Type B pancreatic cell (in vitro differentiated cells): Measurements from ENCODE around the gene MFAP5. TPM values are rescaled to one million over a fixed set of nuclear protein-coding genes. Genes with fewer than 3 reads are reported as not detected.
"Not testable (repeated sequence)": the region's sequence is repeated elsewhere in the genome, so short reads cannot be mapped to it uniquely, and the experiment has no call there.

Experiments used
- DNase-seq: peaks from one replicate; pipeline ENCODE4 v3.0.0; 2021; ENCODE audit warnings: mixed read lengths; ENCODE audit not compliant: unreplicated experiment; ENCODE audit errors: extremely low spot score
- H3K27ac Mint-ChIP-seq: 2 replicates; pipeline ENCODE4 v1.8.0; 2021; ENCODE audit warnings: mild to moderate bottlenecking, mixed read lengths
- H3K27me3 Mint-ChIP-seq: 2 replicates; pipeline ENCODE4 v1.8.0; 2021; ENCODE audit warnings: mixed read lengths
- H3K36me3 Mint-ChIP-seq: 2 replicates; pipeline ENCODE4 v1.8.0; 2021; ENCODE audit warnings: mixed read lengths
- H3K4me1 Mint-ChIP-seq: one replicate; pipeline ENCODE4 v1.8.0; 2021; ENCODE audit warnings: mixed read lengths; ENCODE audit not compliant: unreplicated experiment
- H3K4me3 Mint-ChIP-seq: 2 replicates; pipeline ENCODE4 v1.8.0; 2021; ENCODE audit warnings: mild to moderate bottlenecking, mixed read lengths
- H3K9me3 Mint-ChIP-seq: 2 replicates; pipeline ENCODE4 v1.8.0; 2021; ENCODE audit warnings: mixed read lengths
- total RNA-seq: library from RNA; stranded (reverse); gene quantifications from 2 replicates; pipeline ENCODE4 v1.2.1, GENCODE V29; 2021; ENCODE audit warnings: low replicate concordance
- TF ChIP-seq, protein P1 (sequence below): fragments of 200-600 bp; sonication (generic); conservative IDR thresholded peaks from 2 replicates; pipeline ENCODE4 v1.5.0; 2021; ENCODE audit warnings: antibody characterized with exemption, mild to moderate bottlenecking

MFAP5 gene
- total RNA-seq, 1 donor from 2014 or later: 1.4 TPM

DNA sequence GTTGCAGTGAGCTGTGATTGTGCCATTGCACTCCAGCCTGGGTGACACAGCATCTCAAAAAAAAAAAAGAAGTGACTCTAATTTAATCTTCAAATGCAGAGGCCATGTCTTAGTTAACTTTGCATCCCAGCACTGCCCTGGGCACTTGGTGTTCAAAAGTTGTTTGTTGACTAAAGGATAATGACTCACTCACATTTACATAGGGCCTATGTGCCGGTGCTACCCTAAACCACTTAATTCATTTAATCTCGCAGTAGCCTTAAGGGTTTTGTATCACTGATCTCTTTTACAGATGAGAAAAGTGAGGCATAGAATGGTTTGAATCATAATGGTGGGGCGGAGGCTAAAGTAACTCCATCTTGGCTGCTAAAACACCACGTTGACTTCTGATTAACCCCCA lies 23.7 kb downstream of the MFAP5 start:
- peaks cover 7% of the 10 kb centered on the region for H3K9me3 Mint-ChIP-seq
- TF ChIP-seq, protein P1, sequence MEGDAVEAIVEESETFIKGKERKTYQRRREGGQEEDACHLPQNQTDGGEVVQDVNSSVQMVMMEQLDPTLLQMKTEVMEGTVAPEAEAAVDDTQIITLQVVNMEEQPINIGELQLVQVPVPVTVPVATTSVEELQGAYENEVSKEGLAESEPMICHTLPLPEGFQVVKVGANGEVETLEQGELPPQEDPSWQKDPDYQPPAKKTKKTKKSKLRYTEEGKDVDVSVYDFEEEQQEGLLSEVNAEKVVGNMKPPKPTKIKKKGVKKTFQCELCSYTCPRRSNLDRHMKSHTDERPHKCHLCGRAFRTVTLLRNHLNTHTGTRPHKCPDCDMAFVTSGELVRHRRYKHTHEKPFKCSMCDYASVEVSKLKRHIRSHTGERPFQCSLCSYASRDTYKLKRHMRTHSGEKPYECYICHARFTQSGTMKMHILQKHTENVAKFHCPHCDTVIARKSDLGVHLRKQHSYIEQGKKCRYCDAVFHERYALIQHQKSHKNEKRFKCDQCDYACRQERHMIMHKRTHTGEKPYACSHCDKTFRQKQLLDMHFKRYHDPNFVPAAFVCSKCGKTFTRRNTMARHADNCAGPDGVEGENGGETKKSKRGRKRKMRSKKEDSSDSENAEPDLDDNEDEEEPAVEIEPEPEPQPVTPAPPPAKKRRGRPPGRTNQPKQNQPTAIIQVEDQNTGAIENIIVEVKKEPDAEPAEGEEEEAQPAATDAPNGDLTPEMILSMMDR: no peak
- peaks cover 23% of the 10 kb centered on the region for H3K27me3 Mint-ChIP-seq
- H3K4me3 Mint-ChIP-seq: no peak overlapping the region
- H3K27ac Mint-ChIP-seq: no peak overlapping the region
- H3K36me3 Mint-ChIP-seq: no peaks in the 10 kb centered on the region
- no peaks in the 10 kb centered on the region for H3K4me1 Mint-ChIP-seq
- DNase-seq: no peak

DNA sequence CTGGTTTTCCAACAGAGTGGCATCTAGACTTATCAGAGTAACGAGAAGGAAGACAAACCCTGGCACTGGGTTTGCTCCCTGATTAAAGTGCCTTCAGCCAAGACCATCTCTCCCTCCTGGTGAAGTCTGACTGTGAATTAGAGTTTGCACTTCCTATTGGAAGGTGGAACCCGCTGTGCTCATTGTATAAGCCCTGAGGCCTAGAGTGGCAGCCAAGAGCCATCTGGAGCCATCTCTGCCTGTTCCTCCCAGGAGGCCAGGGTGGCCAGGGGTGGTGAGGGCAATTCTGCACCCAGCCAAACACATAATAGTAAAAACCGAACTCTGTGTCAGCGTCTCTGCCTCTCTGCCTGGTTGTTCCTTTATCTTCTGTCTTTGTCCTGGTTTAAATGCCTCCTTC lies 25.0 kb downstream of the MFAP5 start:
- TF ChIP-seq, protein P1: no peak
- Mint-ChIP-seq H3K9me3 (peaks cover 7% of the 10 kb centered on the region), H3K27ac (no peak overlapping the region), H3K4me3 (no peak overlapping the region), H3K36me3 (no peaks in the 10 kb centered on the region), H3K27me3 (peaks cover 23% of the 10 kb centered on the region), H3K4me1 (no peaks in the 10 kb centered on the region)
- no peak for DNase-seq

DNA sequence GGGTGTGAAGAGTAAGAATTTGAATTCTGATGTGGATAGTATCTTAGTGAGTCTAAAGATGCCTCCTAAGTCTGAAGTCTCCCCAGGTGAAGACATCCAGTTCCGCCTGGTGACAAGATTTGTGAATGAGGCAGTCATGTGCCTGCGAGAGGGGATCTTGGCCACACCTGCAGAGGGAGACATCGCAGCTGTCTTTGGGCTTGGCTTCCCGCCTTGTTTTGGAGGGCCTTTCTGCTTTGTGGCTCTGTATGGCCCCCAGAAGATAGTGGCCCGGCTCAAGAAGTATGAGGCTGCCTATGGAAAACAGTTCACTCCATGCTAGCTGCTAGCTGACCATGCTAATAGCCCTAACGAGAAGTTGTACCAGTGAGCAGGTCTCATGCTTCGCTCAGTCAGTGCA lies 25.4 kb downstream of the MFAP5 start:
- H3K36me3 Mint-ChIP-seq: no peaks in the 10 kb centered on the region
- H3K9me3 Mint-ChIP-seq: peaks cover 7% of the 10 kb centered on the region
- no peak for DNase-seq
- no peak overlapping the region for H3K27ac Mint-ChIP-seq
- no peaks in the 10 kb centered on the region for H3K4me1 Mint-ChIP-seq
- H3K27me3 Mint-ChIP-seq: peaks cover 23% of the 10 kb centered on the region
- H3K4me3 Mint-ChIP-seq: no peak overlapping the region
- TF ChIP-seq, protein P1: no peak

DNA sequence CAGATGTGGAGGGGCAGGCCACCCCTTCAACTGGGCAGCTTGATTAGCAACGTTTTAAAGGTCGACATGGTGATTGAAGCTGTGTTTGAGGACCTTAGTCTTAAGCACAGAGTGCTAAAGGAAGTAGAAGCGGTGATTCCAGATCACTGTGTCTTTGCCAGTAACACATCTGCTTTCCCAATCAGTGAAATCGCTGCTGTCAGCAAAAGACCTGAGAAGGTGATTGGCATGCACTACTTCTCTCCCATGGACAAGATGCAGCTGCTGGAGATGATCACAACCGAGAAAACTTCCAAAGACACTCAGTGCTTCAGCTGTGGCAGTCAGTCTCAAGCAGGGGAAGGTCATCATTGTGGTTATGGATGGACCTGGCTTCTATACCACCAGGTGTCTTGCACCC lies 26.0 kb downstream of the MFAP5 start:
- Mint-ChIP-seq H3K4me1 (no peaks in the 10 kb centered on the region), H3K27me3 (peaks cover 23% of the 10 kb centered on the region), H3K9me3 (peaks cover 7% of the 10 kb centered on the region), H3K27ac (no peak overlapping the region), H3K36me3 (no peaks in the 10 kb centered on the region), H3K4me3 (no peak overlapping the region)
- TF ChIP-seq, protein P1: no peak
- DNase-seq: no peak

DNA sequence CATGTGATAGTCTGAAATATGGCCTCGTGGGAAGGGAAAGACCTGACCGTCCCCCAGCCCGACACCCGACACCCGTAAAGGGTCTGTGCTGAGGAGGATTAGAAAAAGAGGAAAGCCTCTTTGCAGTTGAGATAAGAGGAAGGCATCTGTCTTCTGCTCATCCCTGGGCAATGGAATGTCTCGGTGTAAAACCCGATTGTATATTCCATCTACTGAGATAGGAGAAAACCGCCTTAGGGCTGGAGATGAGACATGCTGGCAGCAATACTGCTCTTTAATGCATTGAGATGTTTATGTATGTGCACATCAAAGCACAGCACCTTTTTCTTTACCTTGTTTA lies 26.6 kb downstream of the MFAP5 start:
- not testable (repeated sequence) for H3K9me3 Mint-ChIP-seq, H3K36me3 Mint-ChIP-seq, DNase-seq, H3K4me3 Mint-ChIP-seq, H3K27ac Mint-ChIP-seq, H3K4me1 Mint-ChIP-seq
- peaks cover 23% of the 10 kb centered on the region for H3K27me3 Mint-ChIP-seq

DNA sequence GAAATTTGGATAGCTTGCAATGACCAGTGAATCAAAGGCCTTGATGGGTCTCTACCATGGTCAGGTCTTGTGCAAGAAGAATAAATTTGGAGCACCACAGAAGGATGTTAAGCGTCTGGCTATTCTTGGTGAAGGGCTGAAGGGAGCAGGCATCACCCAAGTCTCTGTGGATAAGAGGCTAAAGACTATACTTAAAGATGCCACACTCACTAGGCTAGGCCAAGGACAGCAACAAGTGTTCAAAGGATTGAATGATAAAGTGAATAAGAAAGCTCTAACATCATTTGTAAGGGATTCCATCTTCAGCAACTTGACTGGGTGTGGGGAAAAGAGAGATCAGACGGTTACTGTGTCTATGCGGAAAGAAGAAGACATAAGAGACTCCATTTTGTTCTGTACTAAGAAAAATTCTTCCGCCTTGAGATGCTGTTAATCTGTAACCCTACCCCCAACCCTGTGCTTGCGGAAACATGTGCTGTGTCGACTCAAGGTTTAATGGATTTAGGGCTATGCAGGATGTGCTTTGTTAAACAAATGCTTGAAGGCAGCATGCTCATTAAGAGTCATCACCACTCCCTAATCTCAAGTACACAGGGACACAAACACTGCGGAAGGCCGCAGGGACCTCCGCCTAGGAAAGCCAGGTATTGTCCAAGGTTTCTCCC lies 27.2 kb downstream of the MFAP5 start:
- not testable (repeated sequence) for H3K4me3 Mint-ChIP-seq, H3K27ac Mint-ChIP-seq, H3K4me1 Mint-ChIP-seq, DNase-seq, H3K9me3 Mint-ChIP-seq, H3K36me3 Mint-ChIP-seq
- H3K27me3 Mint-ChIP-seq: peaks cover 23% of the 10 kb centered on the region

DNA sequence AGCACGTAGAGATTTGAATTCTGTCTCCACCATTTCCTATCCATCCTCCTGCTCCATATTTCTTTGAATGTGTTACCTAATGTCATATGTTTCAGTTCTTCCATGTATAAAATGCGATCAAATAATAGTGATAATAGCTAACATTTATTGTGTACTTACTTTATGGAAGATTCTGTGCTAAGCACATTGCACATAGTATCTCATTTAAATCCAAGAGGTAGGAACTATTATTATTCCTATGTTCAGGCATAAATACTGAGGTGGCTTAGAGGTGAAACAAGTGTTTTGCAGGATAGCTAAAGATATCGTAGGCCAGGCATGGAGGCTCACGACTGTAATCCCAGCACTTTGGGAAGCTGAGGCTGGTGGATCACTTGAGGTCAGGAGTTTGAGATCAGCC lies 32.5 kb downstream of the MFAP5 start:
- Mint-ChIP-seq H3K27ac (no peak overlapping the region), H3K4me3 (no peak overlapping the region), H3K4me1 (no peaks in the 10 kb centered on the region), H3K36me3 (no peaks in the 10 kb centered on the region), H3K9me3 (no peaks in the 10 kb centered on the region), H3K27me3 (peaks cover 6% of the 10 kb centered on the region)
- TF ChIP-seq, protein P1: no peak
- DNase-seq: no peak
